ENCODE measurements around the gene MITD1.

DNA sequence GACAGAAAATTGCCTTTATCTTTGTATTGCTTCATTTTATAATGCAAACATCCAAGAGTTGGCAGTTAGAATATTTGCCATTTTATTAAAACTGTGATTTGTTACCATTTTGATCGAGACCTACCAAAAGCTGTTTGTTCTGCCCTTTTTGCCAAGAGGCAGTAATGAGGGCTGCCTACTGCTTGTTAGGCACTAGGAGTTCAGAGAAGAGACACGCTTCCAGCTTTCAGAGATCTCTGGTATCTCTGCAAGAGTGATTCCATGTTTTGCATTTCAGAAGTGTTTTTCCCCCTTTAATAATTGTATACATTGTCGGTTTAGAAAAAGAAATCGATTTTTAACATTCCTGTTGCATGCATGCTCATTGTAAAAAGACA, 754 bp upstream of the MITD1 start:
- TF ChIP-seq POLR2A (IDR thresholded peaks at IDR 0.05), result no peak
- TF ChIP-seq, protein P1, sequence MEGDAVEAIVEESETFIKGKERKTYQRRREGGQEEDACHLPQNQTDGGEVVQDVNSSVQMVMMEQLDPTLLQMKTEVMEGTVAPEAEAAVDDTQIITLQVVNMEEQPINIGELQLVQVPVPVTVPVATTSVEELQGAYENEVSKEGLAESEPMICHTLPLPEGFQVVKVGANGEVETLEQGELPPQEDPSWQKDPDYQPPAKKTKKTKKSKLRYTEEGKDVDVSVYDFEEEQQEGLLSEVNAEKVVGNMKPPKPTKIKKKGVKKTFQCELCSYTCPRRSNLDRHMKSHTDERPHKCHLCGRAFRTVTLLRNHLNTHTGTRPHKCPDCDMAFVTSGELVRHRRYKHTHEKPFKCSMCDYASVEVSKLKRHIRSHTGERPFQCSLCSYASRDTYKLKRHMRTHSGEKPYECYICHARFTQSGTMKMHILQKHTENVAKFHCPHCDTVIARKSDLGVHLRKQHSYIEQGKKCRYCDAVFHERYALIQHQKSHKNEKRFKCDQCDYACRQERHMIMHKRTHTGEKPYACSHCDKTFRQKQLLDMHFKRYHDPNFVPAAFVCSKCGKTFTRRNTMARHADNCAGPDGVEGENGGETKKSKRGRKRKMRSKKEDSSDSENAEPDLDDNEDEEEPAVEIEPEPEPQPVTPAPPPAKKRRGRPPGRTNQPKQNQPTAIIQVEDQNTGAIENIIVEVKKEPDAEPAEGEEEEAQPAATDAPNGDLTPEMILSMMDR (IDR thresholded peaks at IDR 0.05), result no peak

All from adrenal gland (tissue), 5 donors.